H9 (cell line): Measurements from ENCODE around the gene NHLRC1. TPM values are rescaled to one million over a fixed set of nuclear protein-coding genes. Genes with fewer than 3 reads are reported as not detected.

Experiments used
- DNase-seq: peaks from one replicate; pipeline ENCODE4 v3.0.0-alpha.2; 2017
- H2AFZ ChIP-seq: one replicate; pipeline ENCODE4 v1.6.1; 2013; ENCODE audit warnings: mild to moderate bottlenecking, low read length, control low read depth, moderate library complexity
- H2AK5ac ChIP-seq: 2 replicates; pipeline ENCODE4 v1.6.1; 2013; ENCODE audit warnings: low read length, control low read depth, mixed read lengths; ENCODE audit not compliant: insufficient read length
- H2BK120ac ChIP-seq: one replicate; pipeline ENCODE4 v1.6.1; 2013; ENCODE audit warnings: low read depth, mild to moderate bottlenecking, low read length, control low read depth, inconsistent platforms; ENCODE audit not compliant: poor library complexity, severe bottlenecking
- H2BK12ac ChIP-seq: 2 replicates; pipeline ENCODE4 v1.6.1; 2013; ENCODE audit warnings: low read length, control low read depth, mixed read lengths, low read depth; ENCODE audit not compliant: insufficient read length
- H2BK15ac ChIP-seq: 2 replicates; pipeline ENCODE4 v1.6.1; 2013; ENCODE audit warnings: low read depth, low read length, control low read depth
- H2BK20ac ChIP-seq: one replicate; pipeline ENCODE4 v1.6.1; 2013; ENCODE audit warnings: low read depth, mild to moderate bottlenecking, low read length, control low read depth, inconsistent platforms; ENCODE audit not compliant: poor library complexity, severe bottlenecking
- H2BK5ac ChIP-seq: 2 replicates; pipeline ENCODE4 v1.6.1; 2013; ENCODE audit warnings: low read length, control low read depth, mixed read lengths; ENCODE audit not compliant: insufficient read length
- H3K14ac ChIP-seq: 2 replicates; pipeline ENCODE4 v1.6.1; 2013; ENCODE audit warnings: low read length, control low read depth; ENCODE audit not compliant: insufficient read depth
- H3K18ac ChIP-seq: 2 replicates; pipeline ENCODE4 v1.6.1; 2013; ENCODE audit warnings: low read depth, mild to moderate bottlenecking, mixed read lengths, low read length, control low read depth; ENCODE audit not compliant: insufficient read length
- H3K23ac ChIP-seq: 2 replicates; pipeline ENCODE4 v1.6.1; 2013; ENCODE audit warnings: low read length, control low read depth, mixed read lengths, low read depth; ENCODE audit not compliant: insufficient read length
- H3K23me2 ChIP-seq: 2 replicates; pipeline ENCODE4 v1.6.1; 2013; ENCODE audit warnings: low read depth, mild to moderate bottlenecking, mixed read lengths, low read length, control low read depth; ENCODE audit not compliant: insufficient read length, poor library complexity, severe bottlenecking
- H3K27ac ChIP-seq: 2 replicates; pipeline ENCODE4 v1.5.1; 2013; ENCODE audit warnings: low read length, control low read depth, mixed read lengths, low read depth; ENCODE audit not compliant: insufficient read length
- H3K27me3 ChIP-seq: 2 replicates; pipeline ENCODE4 v1.6.1; 2013; ENCODE audit warnings: low read length, control low read depth, inconsistent platforms; ENCODE audit not compliant: insufficient read depth
- H3K4ac ChIP-seq: 2 replicates; pipeline ENCODE4 v1.6.1; 2013; ENCODE audit warnings: low read depth, mild to moderate bottlenecking, control low read depth, inconsistent platforms, low read length, moderate library complexity
- H3K4me1 ChIP-seq: 2 replicates; pipeline ENCODE4 v1.6.1; 2013; ENCODE audit warnings: low read length, control low read depth, inconsistent platforms; ENCODE audit not compliant: insufficient read depth
- H3K4me2 ChIP-seq: 2 replicates; pipeline ENCODE4 v1.6.1; 2013; ENCODE audit warnings: low read length, control low read depth, mixed read lengths; ENCODE audit not compliant: insufficient read length, insufficient read depth
- H3K56ac ChIP-seq: 2 replicates; pipeline ENCODE4 v1.6.1; 2013; ENCODE audit warnings: low read depth, mild to moderate bottlenecking, mixed read lengths, low read length, control low read depth; ENCODE audit not compliant: insufficient read length
- H3K79me1 ChIP-seq: 2 replicates; pipeline ENCODE4 v1.6.1; 2013; ENCODE audit warnings: low read depth, mild to moderate bottlenecking, moderate library complexity, low read length, control low read depth, inconsistent platforms; ENCODE audit not compliant: insufficient read depth, poor library complexity, severe bottlenecking
- H3K79me2 ChIP-seq: 2 replicates; pipeline ENCODE4 v1.6.1; 2013; ENCODE audit warnings: low read length, control low read depth, inconsistent platforms; ENCODE audit not compliant: insufficient read depth
- H3K9ac ChIP-seq: 2 replicates; pipeline ENCODE4 v1.6.1; 2013; ENCODE audit warnings: low read length, control low read depth, mixed read lengths; ENCODE audit not compliant: insufficient read length; ENCODE audit errors: extremely low read depth
- H3K9me3 ChIP-seq: one replicate; pipeline ENCODE4 v1.6.1; 2013; ENCODE audit warnings: low read depth, low read length, inconsistent platforms; ENCODE audit not compliant: control insufficient read depth
- H3T11ph ChIP-seq: one replicate; pipeline ENCODE4 v1.6.1; 2013; ENCODE audit warnings: mild to moderate bottlenecking, low read length, control low read depth, inconsistent platforms
- H4K20me1 ChIP-seq: one replicate; pipeline ENCODE4 v1.6.1; 2013; ENCODE audit not compliant: control insufficient read depth, insufficient read length, insufficient read depth
- H4K5ac ChIP-seq: 2 replicates; pipeline ENCODE4 v1.6.1; 2013; ENCODE audit warnings: low read depth, mild to moderate bottlenecking, mixed read lengths, low read length, control low read depth; ENCODE audit not compliant: insufficient read length
- H4K8ac ChIP-seq: replicated peaks from 2 replicates; pipeline ENCODE4 v1.6.1; 2013; ENCODE audit warnings: low read length, control low read depth, mixed read lengths, low read depth; ENCODE audit not compliant: insufficient read length
- H4K91ac ChIP-seq: 2 replicates; pipeline ENCODE4 v1.6.1; 2013; ENCODE audit warnings: low read depth, mild to moderate bottlenecking, moderate library complexity, mixed read lengths, low read length, control low read depth; ENCODE audit not compliant: insufficient read length
- H3K27ac Mint-ChIP-seq, 3 experiments: 2 replicates in 2 of 3; 3 replicates in 1 of 3; pipeline ENCODE4 v1.8.0; 2020 to 2021; ENCODE audit warnings: mixed read lengths in 3 of 3, mild to moderate bottlenecking in 1 of 3, moderate library complexity in 1 of 3
- H3K27me3 Mint-ChIP-seq: 2 replicates; pipeline ENCODE4 v1.8.0; 2021; ENCODE audit warnings: low read depth, mild to moderate bottlenecking, moderate library complexity, mixed read lengths
- H3K36me3 Mint-ChIP-seq, 3 experiments: 2 replicates in 2 of 3; 3 replicates in 1 of 3; pipeline ENCODE4 v1.8.0; 2020 to 2021; ENCODE audit warnings: low read depth in 3 of 3, mixed read lengths in 3 of 3; ENCODE audit not compliant: insufficient read depth in 1 of 3
- H3K4me1 Mint-ChIP-seq, 2 experiments: 2 replicates each; pipeline ENCODE4 v1.8.0; 2020; ENCODE audit warnings: mixed read lengths in 2 of 2
- H3K4me3 Mint-ChIP-seq, 2 experiments: 2 replicates in 1 of 2; 3 replicates in 1 of 2; pipeline ENCODE4 v1.8.0; 2020 to 2021; ENCODE audit warnings: mild to moderate bottlenecking in 2 of 2, mixed read lengths in 2 of 2, moderate library complexity in 1 of 2
- H3K9me3 Mint-ChIP-seq, 2 experiments: 2 replicates in 1 of 2; 3 replicates in 1 of 2; pipeline ENCODE4 v1.8.0; 2020; ENCODE audit warnings: mild to moderate bottlenecking in 2 of 2, mixed read lengths in 2 of 2, moderate library complexity in 1 of 2
- WGBS: extraction: QIAGEN DNeasy Blood & Tissue Kit; methylation state at CpG from one replicate; pipeline ENCODE4 v1.1.7; 2013; ENCODE audit warnings: missing lambda C conversion rate, low lambda C conversion rate, mixed read lengths; ENCODE audit not compliant: insufficient read length; ENCODE audit errors: extremely low coverage; 5-methylcytosine and 5-hydroxymethylcytosine counted together
- total RNA-seq: library from RNA; stranded (reverse); gene quantifications from 2 replicates; pipeline ENCODE4 v1.2.1, GENCODE V29; 2021
- TF ChIP-seq, protein P1 (sequence below): fragments of 200-600 bp; sonication (generic); conservative IDR thresholded peaks from 3 replicates; pipeline ENCODE4 v1.8.0; 2021; ENCODE audit warnings: antibody characterized with exemption, mild to moderate bottlenecking

Gene NHLRC1
- total RNA-seq, 1 experiment from 2014 or later = 1.5 TPM

DNA sequence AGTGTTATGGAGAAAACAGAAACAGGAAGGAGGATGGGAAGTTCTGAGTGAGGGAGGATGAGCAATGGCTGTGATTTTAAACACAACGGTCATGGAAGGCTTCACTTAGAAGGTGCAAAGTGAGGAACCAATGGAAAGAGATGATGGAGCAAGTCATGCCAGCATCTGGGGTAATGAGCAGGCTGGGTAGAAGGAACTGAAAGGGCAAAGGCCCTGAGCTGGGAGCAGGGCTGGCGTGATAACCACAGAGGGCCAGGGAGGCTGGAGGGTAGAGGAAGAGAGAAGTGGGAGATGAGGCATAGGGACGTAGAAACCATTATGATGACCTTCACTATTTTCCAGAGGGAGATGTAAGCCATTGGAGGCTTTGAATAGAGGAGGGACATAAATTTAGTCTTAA lies 43.6 kb downstream of the NHLRC1 start:
- Histone ChIP-seq H3T11ph (no peak overlapping the region), H4K5ac (no peak overlapping the region), H2BK15ac (no peak overlapping the region), H3K4me2 (no peak overlapping the region), H4K8ac (no peak overlapping the region), H3K14ac (no peak overlapping the region), H3K18ac (no peak overlapping the region), H2AFZ (no peak overlapping the region), H3K23me2 (no peaks in the 10 kb centered on the region), H3K27me3 (no peaks in the 10 kb centered on the region), H2BK12ac (no peak overlapping the region), H2BK120ac (no peak overlapping the region), H3K9me3 (no peaks in the 10 kb centered on the region), H4K20me1 (no peaks in the 10 kb centered on the region), H2BK20ac (no peak overlapping the region), H3K9ac (no peak overlapping the region), H3K4me1 (no peaks in the 10 kb centered on the region), H3K27ac (no peak overlapping the region), H3K56ac (no peak overlapping the region), H4K91ac (no peak overlapping the region), H3K79me1 (no peaks in the 10 kb centered on the region), H3K4ac (no peak overlapping the region), H2BK5ac (no peak overlapping the region), H3K79me2 (no peaks in the 10 kb centered on the region), H2AK5ac (no peak overlapping the region), H3K23ac (no peak overlapping the region)
- DNase-seq = no peak
- no peak overlapping the region for H3K4me3 Mint-ChIP-seq
- H3K36me3 Mint-ChIP-seq = peaks cover 0 to 5% (median 4%) of the 10 kb centered on the region in 3 experiments; a peak in 3 of 7 replicates
- H3K27ac Mint-ChIP-seq = no peak overlapping the region
- peaks cover 9 to 13% of the 10 kb centered on the region in 2 experiments for H3K9me3 Mint-ChIP-seq
- H3K4me1 Mint-ChIP-seq = no peaks in the 10 kb centered on the region
- H3K27me3 Mint-ChIP-seq = no peaks in the 10 kb centered on the region
- TF ChIP-seq, protein P1, sequence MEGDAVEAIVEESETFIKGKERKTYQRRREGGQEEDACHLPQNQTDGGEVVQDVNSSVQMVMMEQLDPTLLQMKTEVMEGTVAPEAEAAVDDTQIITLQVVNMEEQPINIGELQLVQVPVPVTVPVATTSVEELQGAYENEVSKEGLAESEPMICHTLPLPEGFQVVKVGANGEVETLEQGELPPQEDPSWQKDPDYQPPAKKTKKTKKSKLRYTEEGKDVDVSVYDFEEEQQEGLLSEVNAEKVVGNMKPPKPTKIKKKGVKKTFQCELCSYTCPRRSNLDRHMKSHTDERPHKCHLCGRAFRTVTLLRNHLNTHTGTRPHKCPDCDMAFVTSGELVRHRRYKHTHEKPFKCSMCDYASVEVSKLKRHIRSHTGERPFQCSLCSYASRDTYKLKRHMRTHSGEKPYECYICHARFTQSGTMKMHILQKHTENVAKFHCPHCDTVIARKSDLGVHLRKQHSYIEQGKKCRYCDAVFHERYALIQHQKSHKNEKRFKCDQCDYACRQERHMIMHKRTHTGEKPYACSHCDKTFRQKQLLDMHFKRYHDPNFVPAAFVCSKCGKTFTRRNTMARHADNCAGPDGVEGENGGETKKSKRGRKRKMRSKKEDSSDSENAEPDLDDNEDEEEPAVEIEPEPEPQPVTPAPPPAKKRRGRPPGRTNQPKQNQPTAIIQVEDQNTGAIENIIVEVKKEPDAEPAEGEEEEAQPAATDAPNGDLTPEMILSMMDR = no peak
- WGBS = no CpG with 5 or more reads among the region's 3 CpGs
